ENCODE measurements around the gene HMGN2.
A peak's percentile ranks its signal among the peaks of the same experiment; 100 is the strongest.

The HMGN2 gene

DNA sequence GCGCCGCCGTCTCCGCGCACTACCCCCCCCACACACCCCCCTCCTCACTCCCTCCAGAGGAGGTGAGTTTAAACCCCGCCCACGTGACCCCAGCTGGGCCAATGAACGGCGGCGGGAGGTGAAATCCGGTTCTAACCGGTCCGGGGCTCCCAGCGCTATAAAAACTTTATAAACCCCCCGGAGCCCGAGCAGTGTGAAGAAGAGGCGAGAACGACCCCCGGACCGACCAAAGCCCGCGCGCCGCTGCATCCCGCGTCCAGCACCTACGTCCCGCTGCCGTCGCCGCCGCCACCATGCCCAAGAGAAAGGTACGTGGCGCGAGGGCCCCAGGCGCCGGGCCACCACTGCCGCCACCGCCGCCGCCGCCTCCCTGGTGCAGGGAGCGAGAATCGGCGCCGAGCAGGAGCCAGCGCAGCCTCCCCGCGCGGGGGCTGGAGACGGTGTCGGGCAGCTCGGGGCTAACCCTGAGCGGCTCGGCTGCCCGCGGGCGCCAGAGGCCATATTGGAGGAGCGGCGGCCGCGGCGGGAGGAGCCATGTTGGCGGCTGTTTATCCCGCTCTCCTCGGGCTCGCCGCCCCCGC is at the start of gene HMGN2:
Gene HMGN2 (plus strand): TSS at position 121 of the 581 bp plus-strand sequence. CDS start 173 bp downstream, at position 294.
- peak; percentile 95 for DNase-seq

DNA sequence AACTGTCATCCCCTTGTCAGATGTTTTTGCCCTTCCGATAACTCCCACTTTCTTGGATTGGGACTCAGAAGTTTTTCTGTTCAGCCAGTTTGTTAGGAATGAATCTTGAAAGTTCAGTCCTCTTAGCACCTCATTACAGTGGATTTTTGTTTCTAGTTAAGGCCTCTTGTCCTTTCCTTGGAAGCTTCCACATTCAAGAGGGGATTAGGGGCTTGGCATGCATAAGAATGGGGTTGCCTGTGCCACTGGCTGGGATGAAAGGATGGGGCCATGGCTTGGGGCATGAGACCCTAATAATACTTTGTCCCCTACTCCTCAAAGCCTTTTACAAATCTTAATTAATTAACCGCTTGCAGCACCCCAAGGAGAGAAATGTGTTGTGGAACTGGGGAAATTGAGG is 42.5 kb upstream of the HMGN2 start:
- no peak for DNase-seq

DNA sequence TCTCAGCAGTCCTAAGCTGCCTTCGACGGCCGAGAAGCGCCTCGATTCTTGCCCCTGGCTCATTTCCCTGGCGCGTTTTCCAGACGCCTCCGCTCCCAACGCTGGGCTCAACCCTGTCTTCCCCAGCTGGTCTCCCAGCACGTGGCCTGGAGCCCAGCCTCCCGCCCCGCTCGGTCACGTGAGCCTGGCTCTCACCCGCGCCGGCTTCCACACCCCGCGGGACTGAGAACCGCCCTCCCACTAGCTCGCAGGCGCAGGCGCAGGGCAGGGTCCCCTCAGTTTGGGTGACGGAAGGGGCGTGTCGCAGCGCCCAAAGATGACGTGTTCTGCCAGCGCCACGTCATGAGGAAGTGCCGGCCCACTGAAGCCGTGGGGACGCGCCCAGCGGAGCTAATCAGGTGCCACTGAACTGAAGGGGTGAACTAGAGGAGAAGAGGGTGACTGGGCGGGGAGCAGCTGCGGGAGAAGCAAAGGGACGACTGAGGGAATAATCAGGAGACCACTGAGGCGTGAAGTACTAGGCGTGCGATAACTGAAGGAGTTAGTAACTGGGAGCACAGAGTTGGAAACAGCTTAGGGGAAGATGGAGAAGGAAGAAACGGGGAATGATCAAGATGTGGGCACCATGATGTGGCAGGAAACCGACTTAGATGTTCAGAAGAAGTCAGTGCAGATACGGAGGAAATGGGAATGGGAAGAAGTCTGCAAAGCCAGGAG is 40.1 kb upstream of the HMGN2 start, which contains the start of gene DHDDS:
Gene DHDDS (plus strand): TSS at position 343 of the 717 bp plus-strand sequence. CDS start 625 bp downstream, outside the sequence.
- DNase-seq, result peak; percentile 99

DNA sequence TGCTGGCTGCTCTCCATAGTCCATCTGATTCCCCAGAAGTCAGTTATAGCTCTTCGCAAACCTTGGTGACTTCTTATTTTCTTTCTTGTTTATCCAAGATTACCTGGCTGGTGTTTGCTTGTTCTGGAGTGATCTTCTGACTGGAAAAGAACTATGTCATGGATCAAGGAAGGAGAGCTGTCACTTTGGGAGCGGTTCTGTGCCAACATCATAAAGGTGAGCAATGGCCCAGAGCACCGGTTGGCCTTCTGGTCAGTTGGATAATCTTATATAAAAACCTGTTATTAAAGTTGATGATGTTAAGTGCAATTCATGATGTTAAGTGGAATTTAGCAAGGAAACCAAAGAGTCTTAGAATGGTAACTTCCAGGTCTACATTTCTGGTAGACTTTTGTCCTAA is 39.4 kb upstream of the HMGN2 start:
- no peak for DNase-seq

DNA sequence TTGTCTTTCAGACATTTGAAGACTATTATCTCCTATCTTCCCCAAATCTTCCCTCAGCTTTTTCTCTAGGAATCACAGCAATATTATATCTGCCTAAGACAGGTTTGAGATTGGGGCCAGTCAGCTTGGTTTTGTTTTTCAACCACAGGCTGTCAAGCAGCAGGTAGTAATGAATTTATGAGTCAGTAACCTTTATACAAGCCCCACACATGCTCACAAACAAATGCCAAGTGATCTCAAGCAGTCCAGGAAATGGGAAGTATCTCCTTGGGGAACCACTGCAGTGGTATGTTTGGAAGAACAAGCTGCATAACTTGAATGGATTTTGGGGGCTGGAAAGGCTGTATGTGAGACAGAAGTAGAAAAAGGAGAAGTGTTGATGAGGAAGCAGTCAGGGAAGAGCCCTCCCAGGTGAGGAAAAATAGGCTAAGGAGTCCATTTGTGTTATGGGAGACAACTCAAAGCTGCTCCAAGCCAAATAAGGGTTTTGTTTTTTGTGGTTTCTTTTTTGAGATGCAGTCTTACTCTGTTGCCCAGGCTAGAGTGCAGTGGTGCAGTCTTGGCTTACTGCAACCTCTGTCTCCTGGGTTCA is 38.0 kb upstream of the HMGN2 start:
- DNase-seq, result no peak

DNA sequence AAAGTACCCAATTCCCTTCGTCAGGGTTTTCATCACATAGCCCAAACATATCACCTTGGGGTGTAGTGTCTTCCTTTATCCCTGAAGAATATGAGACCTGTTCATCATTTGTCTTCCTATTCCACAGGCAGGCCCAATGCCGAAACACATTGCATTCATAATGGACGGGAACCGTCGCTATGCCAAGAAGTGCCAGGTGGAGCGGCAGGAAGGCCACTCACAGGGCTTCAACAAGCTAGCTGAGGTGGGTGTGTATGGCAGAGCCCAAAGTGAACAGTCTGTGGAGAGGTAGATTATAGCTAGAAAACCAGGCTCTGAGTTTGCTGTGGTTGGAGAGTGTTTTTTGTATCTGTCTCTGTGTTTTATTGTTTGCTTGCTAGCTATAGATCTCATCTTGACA is 34.2 kb upstream of the HMGN2 start:
- no peak for DNase-seq

DNA sequence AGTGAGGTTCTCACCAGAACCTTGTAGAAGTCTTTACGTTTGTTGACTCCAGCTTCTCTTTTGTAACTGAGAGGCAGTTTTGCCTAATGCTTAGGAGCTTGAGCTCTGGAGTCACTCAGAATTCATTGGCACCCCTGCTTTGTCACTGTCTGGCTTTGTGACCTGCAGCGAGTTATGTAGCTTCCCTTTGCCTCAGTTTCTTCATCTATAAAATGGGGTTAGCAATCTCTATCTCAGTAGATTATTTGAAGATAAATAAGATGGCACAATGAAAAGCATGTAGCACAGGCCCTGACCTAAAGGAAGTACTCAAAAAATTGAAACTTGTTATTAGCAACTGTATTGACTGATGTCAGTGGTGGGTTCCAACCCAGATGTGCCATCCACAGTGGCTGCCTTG is 32.0 kb upstream of the HMGN2 start:
- no peak for DNase-seq

DNA sequence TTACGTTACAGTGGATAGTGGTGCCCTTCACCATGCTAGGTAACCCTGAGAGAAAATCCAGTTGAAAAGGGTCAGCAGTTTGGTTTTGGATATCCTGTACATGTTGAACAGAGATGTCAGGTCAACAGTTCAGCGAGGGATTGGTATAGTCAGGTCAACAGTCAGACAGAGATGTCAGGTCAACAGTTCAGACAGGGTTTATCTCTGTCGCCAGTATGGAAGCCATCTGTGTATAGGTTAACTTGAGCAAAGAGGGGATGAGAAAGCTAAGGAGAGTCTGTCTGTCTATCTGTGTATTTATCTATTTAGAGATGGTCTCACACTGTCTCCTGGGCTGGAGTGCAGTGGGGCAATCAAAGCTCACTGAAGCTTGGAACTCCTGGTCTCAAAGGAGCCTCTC is 22.4 kb upstream of the HMGN2 start:
- DNase-seq, result no peak

DNA sequence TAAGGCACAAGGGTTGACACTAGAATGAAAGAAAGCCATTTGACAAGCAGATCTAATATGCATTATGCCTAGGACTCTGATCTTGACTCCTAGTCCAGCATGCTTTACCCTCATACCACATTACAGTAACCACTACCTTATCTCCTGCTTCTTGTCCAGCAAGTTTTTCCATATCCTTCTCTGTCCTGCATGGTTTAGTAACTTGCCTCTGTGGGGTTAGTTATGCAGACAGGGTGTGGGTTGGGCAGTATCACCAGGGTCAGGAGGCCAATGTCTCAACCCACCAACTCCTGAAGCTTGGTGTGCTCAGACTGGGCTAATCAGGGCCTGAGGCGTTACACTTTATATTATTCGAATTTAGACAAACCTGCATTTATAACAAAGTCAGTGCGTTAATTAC is 21.3 kb upstream of the HMGN2 start:
- no peak for DNase-seq

DNA sequence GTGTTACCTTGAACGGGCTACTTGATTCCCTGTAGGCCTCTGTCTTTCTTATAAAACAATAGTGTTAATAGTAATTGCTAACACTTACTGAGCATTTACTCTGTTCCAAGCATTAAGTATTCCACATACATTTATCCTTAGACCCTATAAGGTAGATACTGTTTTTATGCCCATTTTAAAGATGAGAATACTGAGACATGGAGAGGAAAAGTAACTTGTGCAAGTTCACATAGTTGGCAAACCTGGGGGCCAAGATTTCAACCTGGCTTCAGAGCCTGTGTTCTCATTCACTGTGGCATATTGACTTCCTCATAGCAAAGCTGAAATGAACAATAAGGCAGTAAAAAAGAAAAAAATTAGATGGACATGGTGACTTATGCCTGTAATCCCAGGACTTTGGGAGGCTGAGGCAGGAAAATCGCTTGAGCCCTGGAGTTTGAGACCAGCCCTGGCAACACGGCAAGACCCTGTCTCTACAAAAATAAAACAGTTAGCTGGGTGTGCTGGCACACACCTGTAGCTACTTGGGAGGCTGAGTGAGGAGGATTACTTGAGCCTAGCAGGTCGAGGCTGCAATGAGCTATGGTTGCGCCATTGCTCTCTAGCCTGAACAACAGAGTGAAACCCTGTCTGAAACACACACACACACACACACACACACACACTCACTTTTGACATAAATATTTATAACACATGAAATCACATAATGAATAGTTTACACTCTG is 19.6 kb upstream of the HMGN2 start:
- DNase-seq, result no peak

DNA sequence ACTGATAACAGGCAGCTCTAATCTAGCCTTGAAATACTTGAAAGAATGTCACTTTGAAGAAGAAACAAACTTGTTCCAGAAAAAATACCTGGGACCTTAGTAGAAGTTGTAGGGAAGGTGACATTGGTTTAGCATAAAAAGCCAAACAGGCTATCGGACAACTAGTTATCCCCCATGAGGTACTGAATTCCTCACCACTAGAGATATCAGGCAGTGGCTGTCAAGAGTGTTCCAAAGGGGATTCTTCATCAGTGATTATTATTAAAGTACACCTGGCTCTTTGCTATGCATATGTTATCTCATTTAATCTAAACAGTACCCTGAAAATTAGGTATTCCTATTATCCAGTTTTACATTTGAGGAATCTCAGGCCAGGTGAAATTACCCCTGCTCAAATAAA is 13.1 kb upstream of the HMGN2 start:
- no peak for DNase-seq

DNA sequence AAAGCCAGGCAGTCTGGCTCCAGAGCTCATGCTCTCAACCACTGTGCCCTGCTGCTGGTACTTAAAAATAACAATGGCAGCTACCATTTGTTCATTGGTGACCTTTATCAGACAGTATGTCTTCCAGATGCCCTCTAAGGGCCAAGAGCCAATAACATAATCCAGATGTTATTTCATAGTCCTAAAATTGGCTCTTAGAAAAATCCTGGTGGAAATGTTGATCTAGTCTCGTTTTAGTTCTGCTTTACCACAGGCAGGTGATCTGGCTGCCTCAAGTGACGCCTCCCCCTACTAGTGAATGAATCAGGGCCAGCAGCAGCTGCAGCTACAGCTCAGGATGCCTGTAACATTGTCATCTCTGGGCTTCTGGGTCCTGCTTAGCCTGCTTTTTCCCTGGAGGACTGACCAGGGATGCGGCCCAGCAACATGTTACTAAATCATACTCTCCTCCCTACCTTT is 12.6 kb upstream of the HMGN2 start:
- no peak for DNase-seq

DNA sequence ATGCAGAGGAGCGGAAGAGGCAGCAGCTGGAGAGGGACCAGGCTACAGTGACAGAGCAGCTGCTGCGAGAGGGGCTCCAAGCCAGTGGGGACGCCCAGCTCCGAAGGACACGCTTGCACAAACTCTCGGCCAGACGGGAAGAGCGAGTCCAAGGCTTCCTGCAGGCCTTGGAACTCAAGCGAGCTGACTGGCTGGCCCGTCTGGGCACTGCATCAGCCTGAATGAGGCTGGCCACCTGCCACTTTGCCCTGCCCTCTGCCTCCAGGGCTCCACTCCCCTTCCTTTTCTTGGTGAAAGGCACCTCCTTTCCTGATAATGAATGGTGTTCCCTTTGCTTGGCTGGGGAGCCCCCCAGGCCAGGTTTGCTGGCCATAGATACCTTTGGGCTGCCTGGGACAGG is 3.3 kb upstream of the HMGN2 start:
- DNase-seq, result peak; percentile 63

DNA sequence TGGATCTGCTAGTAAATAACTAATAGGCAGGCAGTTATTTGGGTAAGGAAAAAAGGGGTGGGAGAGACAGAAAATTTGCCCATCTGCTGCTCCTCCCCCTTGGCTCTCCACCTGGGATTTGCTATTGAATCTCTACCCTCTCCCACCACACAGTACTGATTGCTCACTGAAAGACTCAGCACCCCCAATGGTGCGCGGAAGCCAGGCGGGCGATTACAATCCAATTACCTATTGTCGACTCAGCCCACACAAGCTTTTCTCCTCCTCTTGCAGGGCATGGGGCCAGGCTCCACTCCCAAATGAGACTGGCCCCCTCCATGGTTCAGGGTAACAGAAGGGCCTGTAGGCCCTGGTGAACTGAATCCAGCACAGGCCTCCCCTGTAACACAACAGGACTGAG is 2.7 kb upstream of the HMGN2 start:
- DNase-seq, result no peak

DNA sequence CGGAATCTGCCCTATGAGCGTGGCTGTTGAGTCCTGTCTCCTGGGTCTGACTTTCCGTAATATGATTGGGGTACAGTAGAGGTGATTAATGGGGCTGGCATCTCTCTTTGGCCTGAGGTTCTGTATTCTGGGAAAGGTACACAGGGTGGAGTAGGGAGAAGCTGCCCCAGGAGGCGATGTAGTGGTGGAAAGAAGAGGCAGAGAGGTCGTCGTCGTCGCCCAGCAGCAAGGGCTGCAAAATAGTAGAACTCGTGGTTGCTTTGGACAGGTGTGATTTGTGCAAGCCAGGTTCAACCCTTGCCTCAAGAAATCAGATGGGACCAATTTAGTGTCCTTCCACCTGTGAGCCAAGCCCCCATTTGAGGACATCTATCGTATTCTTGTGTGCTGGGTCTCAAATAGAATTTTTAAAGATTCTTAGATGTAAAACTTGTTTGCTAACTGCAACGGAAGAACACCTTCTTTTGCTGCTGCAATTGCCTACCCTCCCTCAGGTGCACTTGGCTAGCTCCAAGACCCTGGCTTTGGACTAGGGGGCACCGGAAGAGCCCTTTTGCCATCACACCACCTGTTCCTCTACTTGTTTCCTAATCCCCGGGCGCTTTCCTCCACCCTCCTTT is 1.3 kb upstream of the HMGN2 start:
- no peak for DNase-seq

DNA sequence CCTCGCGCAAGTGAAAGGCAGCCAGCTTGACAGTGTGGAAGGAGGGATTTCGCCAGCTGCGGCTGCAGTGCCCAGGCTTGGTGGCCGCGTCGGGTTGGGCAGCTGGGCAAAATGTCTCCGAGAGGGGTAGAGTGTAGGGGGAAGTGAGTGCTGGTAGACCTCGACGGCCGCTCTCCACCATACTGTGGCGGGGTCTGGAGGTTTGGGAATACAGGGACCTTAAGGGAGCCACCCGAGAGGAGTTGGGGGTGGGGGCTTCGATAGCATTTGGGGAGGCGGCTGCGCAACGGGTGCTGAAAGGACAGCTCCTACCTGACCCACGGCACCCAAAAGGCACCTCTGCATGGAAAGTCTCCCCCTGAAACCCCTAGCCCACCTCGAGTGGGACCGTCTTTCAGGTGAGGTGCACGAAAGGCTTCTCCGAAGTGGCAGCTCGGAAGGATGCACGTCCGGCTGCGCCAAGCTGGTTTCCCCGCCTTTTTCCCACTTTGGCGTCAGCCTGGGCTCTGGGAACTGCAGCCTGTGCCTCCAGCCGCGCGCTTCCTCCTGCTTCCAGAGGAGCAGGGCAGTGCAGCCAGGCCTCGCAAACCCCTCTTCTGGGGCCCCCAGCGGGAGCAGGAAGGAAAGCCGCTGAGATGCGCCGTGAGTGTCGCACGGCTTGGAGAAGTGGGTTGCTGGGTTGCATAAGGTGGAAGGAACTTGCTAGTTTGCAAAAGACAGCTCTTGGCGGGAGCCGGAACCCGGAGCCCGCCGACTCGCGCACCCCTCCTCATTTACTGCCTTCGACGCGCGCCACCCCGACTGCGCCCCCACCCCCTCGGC is 531 bp upstream of the HMGN2 start:
- DNase-seq, result peak; percentile 87

DNA sequence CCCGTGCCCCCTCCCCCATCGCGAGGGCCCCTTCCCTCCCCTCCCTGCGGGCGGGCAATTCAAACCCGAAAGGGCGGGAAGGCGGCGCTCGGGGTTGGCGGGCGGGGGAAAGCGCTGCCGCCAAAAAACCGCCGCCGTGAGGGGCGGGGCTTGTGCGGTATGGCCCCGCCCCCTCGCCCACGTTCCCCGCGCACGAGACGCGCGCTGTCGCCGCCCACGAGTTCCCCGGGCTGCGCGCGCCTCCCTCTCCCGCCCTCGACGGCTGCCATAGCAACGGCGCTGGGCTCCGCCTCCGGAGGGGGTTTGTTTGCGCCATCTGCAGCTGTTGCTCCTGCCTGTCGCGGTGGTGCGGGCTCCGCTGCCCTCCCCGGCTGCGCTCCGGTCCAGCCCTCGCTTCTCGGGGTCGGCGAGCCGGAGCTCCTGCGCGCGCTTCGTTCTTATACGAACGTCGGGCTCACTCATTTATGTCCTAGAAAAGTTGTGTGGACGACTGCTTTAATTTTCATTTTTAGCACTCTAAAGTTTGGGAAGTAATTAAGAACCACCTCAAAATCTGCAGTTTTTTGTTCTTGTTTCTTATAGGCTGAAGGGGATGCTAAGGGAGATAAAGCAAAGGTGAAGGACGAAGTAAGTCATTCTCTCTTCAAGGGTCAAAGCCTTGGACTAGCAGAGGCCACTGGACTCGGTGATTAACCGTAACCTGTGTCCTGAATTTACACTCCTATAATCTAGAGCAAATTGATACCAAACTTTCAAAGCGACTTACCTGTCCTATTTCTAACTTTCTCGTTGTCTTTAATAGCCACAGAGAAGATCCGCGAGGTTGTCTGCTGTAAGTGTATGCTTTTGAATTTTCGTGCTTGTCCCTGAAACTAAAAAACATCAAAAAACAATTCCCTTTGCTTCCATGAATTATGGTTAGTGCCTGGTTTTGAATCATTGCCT is 933 bp downstream of the HMGN2 start:
- DNase-seq, result peak; percentile 96

DNA sequence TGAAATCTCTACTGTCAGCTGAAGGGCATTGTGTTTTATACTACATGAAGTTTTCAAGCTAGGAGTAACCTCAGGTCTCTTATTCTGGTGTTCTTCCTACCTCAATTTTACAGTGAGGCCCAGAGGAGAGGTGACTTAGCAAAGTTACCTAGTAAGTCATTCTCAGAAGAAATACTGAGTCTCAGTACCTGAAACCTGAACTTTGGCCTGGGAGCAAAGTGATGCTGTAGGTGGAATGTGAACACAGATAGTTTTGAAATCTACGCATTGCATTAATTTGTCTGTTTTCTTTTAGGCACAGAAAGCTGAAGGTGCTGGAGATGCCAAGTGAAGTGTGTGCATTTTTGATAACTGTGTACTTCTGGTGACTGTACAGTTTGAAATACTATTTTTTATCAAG is 2.6 kb downstream of the HMGN2 start:
- DNase-seq, result no peak

DNA sequence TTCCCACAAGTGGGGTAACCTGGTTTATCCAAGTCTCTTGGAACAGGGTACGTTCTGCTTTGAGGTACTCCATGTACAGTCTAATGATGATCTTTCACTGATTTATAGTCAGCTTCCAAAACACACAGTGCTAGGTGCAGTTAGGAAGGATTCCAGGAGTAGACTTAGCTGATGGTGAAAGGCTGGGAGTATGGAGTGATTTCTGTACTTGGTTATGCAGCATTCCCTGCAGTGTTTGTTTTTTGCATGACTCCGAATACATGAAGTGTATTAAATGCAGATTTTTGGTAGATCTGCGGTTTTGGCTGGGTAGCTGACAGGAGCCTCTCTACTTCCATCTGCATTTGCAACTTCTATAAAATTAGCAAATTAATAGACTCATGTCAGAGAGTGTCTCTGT is 3.7 kb downstream of the HMGN2 start:
- no peak for DNase-seq

DNA sequence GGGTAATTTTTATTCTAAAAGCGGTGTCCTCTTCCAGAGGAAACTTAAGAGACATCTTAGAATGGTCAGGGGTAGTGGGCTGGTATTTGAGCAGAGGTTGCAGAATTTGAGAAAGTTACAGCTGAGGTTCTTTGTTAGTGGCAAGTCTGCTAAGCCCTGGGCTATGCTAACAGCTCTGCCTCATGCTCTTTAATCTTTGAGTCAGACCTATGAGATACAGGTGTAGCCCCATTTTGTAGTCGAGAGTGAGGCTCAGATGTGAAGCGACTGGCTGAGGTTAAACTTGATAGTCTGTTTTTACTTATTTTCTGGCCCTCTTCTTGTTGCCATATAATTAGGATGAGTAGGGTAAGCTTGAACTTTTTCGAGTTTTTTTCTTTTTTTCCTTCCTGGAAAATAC is 4.7 kb downstream of the HMGN2 start:
- no peak for DNase-seq
